Measurements from ENCODE around the gene SENP6. TPM values are rescaled to one million over a fixed set of nuclear protein-coding genes. Genes with fewer than 3 reads are reported as not detected.

The SENP6 gene
- total and polyA plus RNA-seq, 9 of the 15 experiments (the other 6 are each of a cell fraction or from before 2014, with no cell fraction given), result 11.1 to 79.4 (median 46.8) TPM

- Histone ChIP-seq H3K79me2 (ENCODE audit: control insufficient read depth, insufficient read depth, low read length) (no peaks in the 10 kb centered on the region), H2AFZ (ENCODE audit: low read depth, low read length) (no peak overlapping the region), H3K27ac (ENCODE audit: extremely low read depth, low read depth, low read length) (no peak overlapping the region), H3K9me1 (ENCODE audit: control insufficient read depth, insufficient read depth, low read length) (no peaks in the 10 kb centered on the region), H3K4me1 (replicated peaks in 1 of 2; ENCODE audit: control insufficient read depth in 2 of 2, insufficient read depth in 2 of 2, low read length in 2 of 2) (peaks cover 0 to 6% of the 10 kb centered on the region in 2 experiments; a peak in 1 of 5 replicates), H3K9me3 (replicated peaks; ENCODE audit: control insufficient read depth, insufficient read depth, low read depth, low read length) (no peaks in the 10 kb centered on the region), H3K4me3 (no peak overlapping the region), H4K20me1 (replicated peaks; ENCODE audit: control insufficient read depth, insufficient read depth, low read length) (no peaks in the 10 kb centered on the region), H3K9ac (ENCODE audit: insufficient read depth in 1 of 2, low read depth in 2 of 2, low read length in 2 of 2) (no peak overlapping the region), H3K4me2 (ENCODE audit: insufficient read depth, low read length) (no peak overlapping the region), H3K27me3 (ENCODE audit: control insufficient read depth in 2 of 2, insufficient read depth in 2 of 2, low read length in 2 of 2) (no peaks in the 10 kb centered on the region), H3K36me3 (ENCODE audit: control insufficient read depth, insufficient read depth, low read length) (peaks cover 34% of the 10 kb centered on the region; the same call in 2 of the 3 replicates)
- DNase-seq (ENCODE audit: extremely low read depth in 1 of 4, low spot score in 3 of 4) (no peak), FAIRE-seq (no peak), ATAC-seq (no peak)
- ChIA-PET POLR2A (interaction anchor here (0.5 to 1.2 kb wide), 2 partner anchors 11 to 26 kb away, joined by 3 to 4 read pairs; no protein-coding TSS in a partner anchor), CTCF (ENCODE audit: low intra/inter-chr PET ratio) (no interaction called here)
- no peak for TF ChIP-seq POLR3A (IDR thresholded peaks at IDR 0.05; ENCODE audit: borderline replicate concordance, extremely low read depth, insufficient read depth, insufficient read length)
- TF ChIP-seq CEBPG (CRISPR knock-in tag; IDR thresholded peaks at IDR 0.05), result no peak
- TF ChIP-seq CEBPG (tag; conservative IDR thresholded peaks at IDR 0.05 in 1 of 2, IDR thresholded peaks at IDR 0.05 in 1 of 2), result peak in 1 of 2 experiments; percentile 62; a peak in 2 of 4 replicates
- no peak for TF ChIP-seq POLR2B (IDR thresholded peaks at IDR 0.05; ENCODE audit: low read depth, partially characterized antibody)
- peak; percentile 34; the same call in 1 of the 2 replicates for TF ChIP-seq ATF3 (IDR thresholded peaks at IDR 0.05)
- no peak for TF ChIP-seq ATF3 (CRISPR knock-in tag; conservative IDR thresholded peaks at IDR 0.05)
- TF ChIP-seq COPS2 (conservative IDR thresholded peaks at IDR 0.05), result no peak
- no peak for TF ChIP-seq SREBF1 (IDR thresholded peaks at IDR 0.05; ENCODE audit: borderline replicate concordance, low read depth, low read length)
- peak; percentile 24; the same call in 1 of the 2 replicates for TF ChIP-seq CEBPB (tag; IDR thresholded peaks at IDR 0.05)
- WGBS (ENCODE audit: insufficient coverage, low coverage, missing lambda C conversion rate), result 76% methylated on average over 6 of the region's 6 CpGs
- intact Hi-C loops (cut with micrococcal nuclease), result no loop called here
- no TSS peak for BruUV-seq (replicated peaks)
- in situ Hi-C loops (cut with MboI), result no loop called here
Observed at GRCh38 chr6:75691012-75691411, 89.3 kb downstream of the SENP6 start.

All from K562 (cell line).